GM21360 (cell line): Measurements from ENCODE around the gene PRKCE.

ENCODE experiments used
- ATAC-seq: cut with Tn5 transposase; IDR thresholded peaks from one replicate; pipeline ENCODE4 v1.9.1; 2021; ENCODE audit warnings: mild to moderate bottlenecking, moderate library complexity; ENCODE audit not compliant: unreplicated experiment

PRKCE gene

GRCh38 chr2:46003903-46004473 lies 352.5 kb downstream of the PRKCE start:
- no peak for ATAC-seq

GRCh38 chr2:46006473-46007025 lies 355.1 kb downstream of the PRKCE start:
- no peak for ATAC-seq

- no peak for ATAC-seq
Measured at GRCh38 chr2:46007412-46007811, 355.9 kb downstream of the PRKCE start.

- no peak for ATAC-seq
Measured at GRCh38 chr2:46008091-46008870, 356.8 kb downstream of the PRKCE start.

GRCh38 chr2:46009315-46009714 lies 357.8 kb downstream of the PRKCE start:
- ATAC-seq, result no peak

GRCh38 chr2:46009772-46010171 lies 358.3 kb downstream of the PRKCE start:
- no peak for ATAC-seq

- no peak for ATAC-seq
Measured at GRCh38 chr2:46010223-46010924, 358.9 kb downstream of the PRKCE start.

- ATAC-seq, result no peak
Measured at GRCh38 chr2:46010925-46011490, 359.5 kb downstream of the PRKCE start.

- no peak for ATAC-seq
Measured at GRCh38 chr2:46012618-46013240, 361.3 kb downstream of the PRKCE start.

- ATAC-seq, result no peak
Measured at GRCh38 chr2:46013726-46014125, 362.3 kb downstream of the PRKCE start.

GRCh38 chr2:46014911-46015654 lies 363.6 kb downstream of the PRKCE start:
- no peak for ATAC-seq

GRCh38 chr2:46015671-46016070 lies 364.2 kb downstream of the PRKCE start:
- no peak for ATAC-seq

- ATAC-seq, result no peak
Measured at GRCh38 chr2:46016091-46016490, 364.6 kb downstream of the PRKCE start.

GRCh38 chr2:46018773-46019591 lies 367.5 kb downstream of the PRKCE start:
- ATAC-seq, result no peak

- no peak for ATAC-seq
Measured at GRCh38 chr2:46020416-46020815, 368.9 kb downstream of the PRKCE start.

- ATAC-seq, result no peak
Measured at GRCh38 chr2:46023165-46023854, 371.8 kb downstream of the PRKCE start.

- ATAC-seq, result no peak
Measured at GRCh38 chr2:46024146-46024779, 372.8 kb downstream of the PRKCE start.

GRCh38 chr2:46025081-46025480 lies 373.6 kb downstream of the PRKCE start:
- no peak for ATAC-seq
